22Rv1 (cell line): ENCODE measurements around the gene IKBIP.

Experiments
- ZFX ChIP-seq: fragments of 450-650 bp; IDR thresholded peaks from 2 replicates; pipeline ENCODE4 v1.6.1; 2017; ENCODE audit warnings: antibody characterized with exemption, borderline replicate concordance
- TF ChIP-seq, protein P1 (sequence below): fragments of 450-650 bp; IDR thresholded peaks from 2 replicates; pipeline ENCODE4 v1.5.1; 2017; ENCODE audit warnings: mild to moderate bottlenecking

DNA sequence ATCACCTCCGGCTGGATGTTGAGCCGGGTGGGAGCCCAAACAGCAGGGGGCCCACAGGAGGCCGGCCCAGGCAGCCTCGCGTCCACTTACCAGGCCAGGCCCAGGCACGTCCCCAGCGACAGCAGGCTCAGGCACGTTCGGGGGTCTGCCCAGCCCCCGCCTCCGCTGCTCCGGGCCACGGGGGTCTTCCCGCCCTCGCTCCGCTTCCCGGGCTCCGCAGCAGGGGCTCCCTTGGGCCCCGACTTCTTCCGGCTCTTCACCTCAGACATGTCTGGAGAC, 216 bp downstream of the IKBIP start:
- TF ChIP-seq, protein P1, sequence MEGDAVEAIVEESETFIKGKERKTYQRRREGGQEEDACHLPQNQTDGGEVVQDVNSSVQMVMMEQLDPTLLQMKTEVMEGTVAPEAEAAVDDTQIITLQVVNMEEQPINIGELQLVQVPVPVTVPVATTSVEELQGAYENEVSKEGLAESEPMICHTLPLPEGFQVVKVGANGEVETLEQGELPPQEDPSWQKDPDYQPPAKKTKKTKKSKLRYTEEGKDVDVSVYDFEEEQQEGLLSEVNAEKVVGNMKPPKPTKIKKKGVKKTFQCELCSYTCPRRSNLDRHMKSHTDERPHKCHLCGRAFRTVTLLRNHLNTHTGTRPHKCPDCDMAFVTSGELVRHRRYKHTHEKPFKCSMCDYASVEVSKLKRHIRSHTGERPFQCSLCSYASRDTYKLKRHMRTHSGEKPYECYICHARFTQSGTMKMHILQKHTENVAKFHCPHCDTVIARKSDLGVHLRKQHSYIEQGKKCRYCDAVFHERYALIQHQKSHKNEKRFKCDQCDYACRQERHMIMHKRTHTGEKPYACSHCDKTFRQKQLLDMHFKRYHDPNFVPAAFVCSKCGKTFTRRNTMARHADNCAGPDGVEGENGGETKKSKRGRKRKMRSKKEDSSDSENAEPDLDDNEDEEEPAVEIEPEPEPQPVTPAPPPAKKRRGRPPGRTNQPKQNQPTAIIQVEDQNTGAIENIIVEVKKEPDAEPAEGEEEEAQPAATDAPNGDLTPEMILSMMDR: peak; percentile 45
- no peak for TF ChIP-seq ZFX
